Neural crest cell (in vitro differentiated cells): Measurements from ENCODE around the gene HTD2. TPM values are rescaled to one million over a fixed set of nuclear protein-coding genes. Genes with fewer than 3 reads are reported as not detected.
A peak's percentile ranks its signal among the peaks of the same experiment; 100 is the strongest.

Experiments
- DNase-seq: peaks from one replicate; pipeline ENCODE4 v3.0.0; 2021; ENCODE audit warnings: low read depth, mixed read lengths, low spot score
- H3K27ac Mint-ChIP-seq: one replicate; pipeline ENCODE4 v1.8.0; 2021; ENCODE audit warnings: mild to moderate bottlenecking, mixed read lengths; ENCODE audit not compliant: unreplicated experiment
- H3K27me3 Mint-ChIP-seq: 2 replicates; pipeline ENCODE4 v1.8.0; 2021; ENCODE audit warnings: low read depth, mild to moderate bottlenecking, mixed read lengths
- H3K36me3 Mint-ChIP-seq: 2 replicates; pipeline ENCODE4 v1.8.0; 2021; ENCODE audit warnings: low read depth, mild to moderate bottlenecking, mixed read lengths
- H3K4me1 Mint-ChIP-seq: 2 replicates; pipeline ENCODE4 v1.8.0; 2021; ENCODE audit warnings: mixed read lengths
- H3K4me3 Mint-ChIP-seq: one replicate; pipeline ENCODE4 v1.8.0; 2021; ENCODE audit warnings: mild to moderate bottlenecking, mixed read lengths
- H3K9me3 Mint-ChIP-seq: 2 replicates; pipeline ENCODE4 v1.8.0; 2021; ENCODE audit warnings: mixed read lengths
- CTCF ChIP-seq: fragments of 200-600 bp; sonication (generic); conservative IDR thresholded peaks from 2 replicates; pipeline ENCODE4 v1.5.0; 2021; ENCODE audit warnings: antibody characterized with exemption, mild to moderate bottlenecking
- long read RNA-seq: library from polyadenylated mRNA; unstranded; transcript quantifications from one replicate; pipeline ENCODE4 v2.0.0, GENCODE V29; 2020
- total RNA-seq: library from RNA; stranded (reverse); gene quantifications from 2 replicates; pipeline ENCODE4 v1.2.1, GENCODE V29; 2021

Gene HTD2
- total RNA-seq: 10.9 and 11.3 TPM in 2 replicates
- long read RNA-seq, transcript HTD2-201 (5 exons, 1,508 nt): minor isoform, 5 of 37 reads
- long read RNA-seq, transcript HTD2-206 (5 exons, 1,378 nt): major isoform, 27 of 37 reads
- long read RNA-seq, partial matches to known transcripts: 1 of 37 reads
- long read RNA-seq, other reads (novel, unspliced or antisense): 2 of 37 reads

GRCh38 chr3:58305882-58306711 lies at the start of gene HTD2, which contains the start of gene RPP14:
TSS of gene HTD2 (plus strand) at chr3:58306520. CDS start at chr3:58317614, 11,094 bp downstream.
TSS of gene RPP14 (plus strand) at chr3:58306245. CDS start at chr3:58310330, 4,085 bp downstream.
- H3K4me3 Mint-ChIP-seq: peak within 1 kb of the TSS; percentile 98
- H3K4me1 Mint-ChIP-seq: peaks cover 23% of the 10 kb centered on the region
- DNase-seq: peak; percentile 97
- peak within 1 kb of the TSS; percentile 100 for H3K27ac Mint-ChIP-seq
- H3K36me3 Mint-ChIP-seq: peaks cover 12% of the 10 kb centered on the region
- H3K27me3 Mint-ChIP-seq: peaks cover 30% of the 10 kb centered on the region
- TF ChIP-seq CTCF: peak; percentile 98
- H3K9me3 Mint-ChIP-seq: no peaks in the 10 kb centered on the region

- Mint-ChIP-seq H3K9me3 (no peaks in the 10 kb centered on the region), H3K4me3 (no peak overlapping the region), H3K4me1 (peaks cover 17% of the 10 kb centered on the region), H3K27me3 (no peaks in the 10 kb centered on the region), H3K27ac (peak overlapping the region; percentile 2), H3K36me3 (peaks cover 5% of the 10 kb centered on the region)
- no peak for TF ChIP-seq CTCF
- DNase-seq: no peak
Measured at GRCh38 chr3:58258392-58259055, 47.8 kb upstream of the HTD2 start.

- H3K27ac Mint-ChIP-seq: no peak overlapping the region
- TF ChIP-seq CTCF: no peak
- H3K4me3 Mint-ChIP-seq: no peak overlapping the region
- no peaks in the 10 kb centered on the region for H3K9me3 Mint-ChIP-seq
- no peaks in the 10 kb centered on the region for H3K27me3 Mint-ChIP-seq
- DNase-seq: no peak
- peaks cover 17% of the 10 kb centered on the region for H3K4me1 Mint-ChIP-seq
- H3K36me3 Mint-ChIP-seq: peaks cover 5% of the 10 kb centered on the region
Measured at GRCh38 chr3:58260261-58260731, 46.0 kb upstream of the HTD2 start.

GRCh38 chr3:58260733-58261132 lies 45.6 kb upstream of the HTD2 start:
- TF ChIP-seq CTCF: no peak
- no peak overlapping the region for H3K4me3 Mint-ChIP-seq
- H3K36me3 Mint-ChIP-seq: peaks cover 5% of the 10 kb centered on the region
- no peaks in the 10 kb centered on the region for H3K27me3 Mint-ChIP-seq
- H3K4me1 Mint-ChIP-seq: peaks cover 17% of the 10 kb centered on the region
- no peak overlapping the region for H3K27ac Mint-ChIP-seq
- no peaks in the 10 kb centered on the region for H3K9me3 Mint-ChIP-seq
- no peak for DNase-seq

GRCh38 chr3:58261954-58262666 lies 44.2 kb upstream of the HTD2 start:
- no peak overlapping the region for H3K27ac Mint-ChIP-seq
- no peak for DNase-seq
- peaks cover 17% of the 10 kb centered on the region for H3K4me1 Mint-ChIP-seq
- H3K27me3 Mint-ChIP-seq: no peaks in the 10 kb centered on the region
- peaks cover 5% of the 10 kb centered on the region for H3K36me3 Mint-ChIP-seq
- TF ChIP-seq CTCF: no peak
- no peak overlapping the region for H3K4me3 Mint-ChIP-seq
- H3K9me3 Mint-ChIP-seq: no peaks in the 10 kb centered on the region
